Fibroblast of skin of right biceps (primary cell): ENCODE results near the gene MSX1.

Source experiments
- DNase-seq: peaks from one replicate; pipeline ENCODE4 v3.0.0-alpha.2; 2013

Gene MSX1

DNA sequence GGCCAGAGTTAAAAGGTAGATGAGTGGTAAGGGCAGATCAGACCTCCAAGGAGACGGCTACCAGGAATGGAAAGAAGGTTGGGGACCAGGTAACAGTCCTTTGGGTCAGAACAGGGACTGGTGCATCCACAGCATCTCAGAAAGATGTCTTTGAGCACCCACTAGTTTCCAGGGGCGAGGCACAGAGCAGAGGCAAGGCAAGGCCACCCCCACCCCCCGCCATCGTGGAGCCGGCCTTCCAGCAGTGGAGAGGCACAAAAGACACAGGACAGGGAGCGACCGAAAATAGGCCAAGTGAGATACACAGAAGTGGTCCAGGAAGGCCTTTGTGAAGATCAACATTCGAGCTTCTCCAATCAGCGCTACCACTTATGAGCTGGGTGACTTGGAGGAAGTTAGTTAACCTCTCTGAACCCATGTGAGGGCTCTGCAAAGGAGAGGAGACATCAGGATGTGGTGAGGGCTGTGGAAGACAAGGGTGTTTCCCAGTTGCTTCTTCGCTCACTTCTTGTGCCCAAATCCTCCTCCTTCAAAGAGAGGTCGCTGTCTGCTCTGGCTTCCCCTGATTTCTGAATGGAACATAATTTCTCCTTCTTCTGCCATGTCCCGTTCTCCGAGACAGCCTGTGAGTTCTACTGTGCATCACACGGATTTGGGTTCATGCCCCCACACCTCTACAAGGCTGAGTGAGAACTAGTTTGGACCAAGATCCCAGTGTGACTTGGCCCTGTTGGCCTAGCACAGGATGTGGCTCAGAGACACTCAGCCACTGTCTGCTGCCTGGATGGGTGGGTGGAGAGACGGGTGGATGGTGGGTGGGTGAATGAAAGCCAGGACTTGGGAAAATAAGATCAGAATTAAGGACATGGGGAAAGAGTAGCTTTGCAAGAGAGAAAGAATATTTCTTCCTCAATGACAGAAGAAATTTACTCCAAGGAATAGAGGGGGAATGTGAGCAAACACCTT, 16.7 kb upstream of the MSX1 start:
- no peak for DNase-seq

DNA sequence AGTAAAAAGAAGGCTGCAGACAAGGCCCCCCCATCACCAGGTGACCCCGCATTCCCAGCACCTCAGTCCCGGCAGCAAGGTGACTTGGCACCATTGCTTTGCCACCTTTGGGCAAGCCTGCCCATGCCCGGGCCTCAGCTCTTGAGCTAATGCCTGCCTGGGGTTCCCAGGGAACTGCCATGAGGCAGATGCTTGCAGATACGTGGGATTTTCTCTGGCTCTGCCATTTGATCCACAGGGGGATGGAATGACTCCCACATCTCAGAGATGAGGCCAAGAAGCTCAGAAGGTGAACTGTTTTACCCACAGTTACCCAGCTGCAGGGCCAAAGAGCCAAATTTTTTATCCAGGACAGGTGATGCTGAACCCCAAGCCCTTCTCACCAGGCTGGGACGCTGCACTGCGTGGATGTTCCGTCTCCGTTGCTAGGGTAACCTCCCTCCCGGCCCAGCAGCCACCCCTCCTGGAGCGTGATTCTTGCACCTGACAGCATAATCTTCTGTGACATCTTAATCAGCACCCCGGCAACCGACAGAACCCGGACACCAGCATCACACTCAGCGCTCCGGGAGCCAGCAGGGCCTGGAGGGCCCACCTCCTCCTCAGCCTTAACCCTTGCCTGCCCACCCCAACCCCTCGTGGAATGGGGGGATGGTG, 15.7 kb upstream of the MSX1 start:
- DNase-seq = no peak

DNA sequence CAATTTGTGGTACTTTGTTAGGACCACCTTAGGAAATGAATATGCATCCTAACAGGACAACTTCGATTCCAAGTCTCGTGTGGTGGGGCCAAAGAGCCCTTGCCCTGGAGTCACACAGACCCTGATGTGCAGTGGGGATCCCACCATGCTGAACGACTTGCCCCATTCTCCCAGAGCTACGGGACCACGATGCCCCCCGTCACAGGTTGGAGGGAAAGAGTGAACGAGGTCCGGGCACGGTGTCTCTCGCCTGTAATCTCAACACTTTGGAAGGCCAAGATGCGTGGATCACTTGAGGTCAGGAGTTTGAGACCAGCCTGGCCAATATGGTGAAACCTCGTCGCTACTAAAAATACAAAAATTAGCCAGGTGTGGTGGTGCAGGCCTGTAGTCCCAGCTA, 14.4 kb upstream of the MSX1 start:
- DNase-seq = no peak

DNA sequence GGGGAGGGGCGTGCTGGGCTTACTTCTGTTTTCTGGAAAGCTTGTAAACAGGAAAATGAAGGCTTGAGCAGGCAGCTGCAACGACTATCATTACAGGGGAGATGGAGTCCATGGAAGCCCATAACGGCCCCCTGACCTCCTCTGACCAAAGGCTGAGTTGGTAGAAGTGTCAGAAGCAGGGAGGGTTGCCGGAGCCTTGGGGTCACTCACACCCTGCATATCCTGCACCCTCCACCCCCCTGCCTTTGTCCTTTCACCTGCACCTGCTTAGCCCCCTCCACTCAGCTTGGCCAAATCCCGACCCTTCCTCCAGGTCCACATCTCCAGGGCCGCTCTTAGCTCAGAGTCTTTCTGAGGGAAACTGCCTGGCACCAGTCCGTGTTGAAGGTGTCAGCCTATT, 12.5 kb upstream of the MSX1 start:
- DNase-seq = no peak

DNA sequence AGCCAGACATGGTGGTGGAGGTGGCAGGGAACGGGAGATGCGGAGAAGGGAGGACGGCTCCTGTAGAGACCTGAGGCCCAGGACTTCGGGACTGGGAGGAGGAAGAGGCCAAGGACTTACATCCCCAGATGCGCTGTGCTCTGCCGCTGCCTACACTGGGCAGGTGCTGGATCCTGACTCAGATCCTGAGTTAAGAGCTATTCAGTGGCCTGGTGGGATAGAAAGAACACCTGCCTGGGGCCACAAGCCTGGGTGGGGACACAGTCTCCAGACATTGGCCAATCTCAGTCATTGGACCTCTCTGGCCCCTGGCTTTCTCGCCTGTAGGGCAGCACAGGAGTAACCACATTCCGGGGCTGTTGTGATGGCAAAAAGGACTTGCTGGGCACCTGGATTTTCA, 10.9 kb upstream of the MSX1 start:
- DNase-seq = no peak

DNA sequence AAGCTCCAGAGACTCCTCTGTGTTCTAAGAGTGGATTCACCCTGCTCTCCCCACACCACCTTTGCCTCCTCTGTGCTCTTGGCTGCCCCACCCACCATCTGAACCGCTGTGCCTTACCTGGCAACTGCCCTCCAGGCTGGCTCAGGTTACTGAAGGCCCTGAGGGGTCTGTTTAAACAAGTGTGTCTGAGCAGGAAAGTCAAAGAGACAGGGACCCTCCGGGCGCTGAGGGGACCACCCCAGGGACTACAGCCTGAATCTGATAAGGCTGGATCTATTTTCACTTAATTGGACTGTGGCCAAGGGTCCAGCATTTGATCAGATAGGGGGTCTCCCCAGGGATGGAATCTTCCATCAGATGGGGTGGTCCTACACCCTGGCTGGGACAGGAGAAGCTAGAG, 10.4 kb upstream of the MSX1 start:
- no peak for DNase-seq

DNA sequence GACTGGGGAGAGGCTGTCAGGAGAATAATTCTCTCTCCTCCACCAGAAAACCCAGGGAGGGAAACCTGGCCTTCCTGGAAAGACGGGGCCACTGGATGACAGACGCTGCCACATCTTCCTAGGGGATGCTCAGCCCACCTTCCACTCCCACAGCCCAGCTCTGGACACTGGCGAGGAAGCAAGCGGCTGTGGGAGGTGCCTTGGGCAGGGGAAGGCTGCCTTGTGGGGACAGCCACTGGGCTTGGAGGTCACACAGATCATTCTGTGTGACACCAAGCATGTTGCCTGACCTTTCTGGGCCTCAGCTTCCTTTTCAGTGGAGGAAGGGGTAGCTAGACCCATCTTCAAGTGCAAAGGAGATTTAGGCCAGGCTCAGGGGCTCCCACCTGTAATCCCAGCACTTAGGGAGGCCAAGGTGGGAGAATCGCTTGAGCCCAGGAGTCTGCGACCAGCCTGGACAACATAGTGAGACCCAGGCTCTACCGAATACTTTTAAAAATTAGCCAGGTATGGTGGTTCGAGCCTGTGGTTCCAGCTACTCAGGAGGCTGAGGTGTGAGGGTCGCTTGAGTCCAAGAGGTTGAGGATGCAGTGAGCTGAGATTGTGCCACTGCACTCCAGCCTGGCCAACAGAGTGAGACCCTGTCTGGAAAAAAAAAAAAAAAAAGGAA, 9.8 kb upstream of the MSX1 start:
- DNase-seq = no peak

DNA sequence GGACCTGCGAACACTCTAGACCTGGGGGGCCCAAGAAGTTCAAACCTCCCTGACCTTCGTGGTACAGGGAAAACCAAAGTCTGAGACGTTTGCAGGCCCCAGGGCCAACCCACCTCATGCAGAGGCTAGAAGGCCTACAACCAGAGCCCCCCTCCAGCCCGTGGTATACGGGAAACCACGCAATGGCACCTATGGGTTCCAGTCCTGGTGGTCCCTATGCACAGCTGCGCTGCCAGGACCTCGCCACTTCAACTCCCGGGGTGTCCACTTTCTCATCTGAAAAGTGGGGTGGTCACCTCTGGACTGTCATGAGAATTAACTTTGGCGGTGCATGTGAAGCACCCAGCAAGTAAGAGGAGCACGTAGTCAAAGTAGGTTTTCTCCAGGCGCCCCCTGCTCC, 8.4 kb upstream of the MSX1 start:
- no peak for DNase-seq

DNA sequence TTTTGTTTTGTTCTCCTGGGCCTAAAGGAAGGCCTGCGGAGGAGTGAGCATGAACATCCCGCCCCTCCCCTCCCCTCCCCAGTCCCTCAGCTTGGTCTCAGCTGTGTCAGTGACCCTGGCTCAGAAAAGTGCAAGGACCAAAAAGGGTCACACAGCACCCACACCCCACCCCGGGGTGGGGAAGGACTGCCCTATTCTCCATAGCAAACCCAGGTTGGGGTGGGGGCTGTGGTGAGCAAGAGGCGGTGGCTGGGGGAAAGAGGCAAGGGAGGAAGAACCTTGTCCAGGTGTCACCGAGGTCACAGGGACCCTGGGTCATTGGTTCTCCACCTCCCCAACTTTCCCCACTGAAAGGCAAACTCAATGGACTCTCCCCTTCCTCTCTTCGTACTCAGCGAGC, 7.6 kb upstream of the MSX1 start:
- DNase-seq = no peak

DNA sequence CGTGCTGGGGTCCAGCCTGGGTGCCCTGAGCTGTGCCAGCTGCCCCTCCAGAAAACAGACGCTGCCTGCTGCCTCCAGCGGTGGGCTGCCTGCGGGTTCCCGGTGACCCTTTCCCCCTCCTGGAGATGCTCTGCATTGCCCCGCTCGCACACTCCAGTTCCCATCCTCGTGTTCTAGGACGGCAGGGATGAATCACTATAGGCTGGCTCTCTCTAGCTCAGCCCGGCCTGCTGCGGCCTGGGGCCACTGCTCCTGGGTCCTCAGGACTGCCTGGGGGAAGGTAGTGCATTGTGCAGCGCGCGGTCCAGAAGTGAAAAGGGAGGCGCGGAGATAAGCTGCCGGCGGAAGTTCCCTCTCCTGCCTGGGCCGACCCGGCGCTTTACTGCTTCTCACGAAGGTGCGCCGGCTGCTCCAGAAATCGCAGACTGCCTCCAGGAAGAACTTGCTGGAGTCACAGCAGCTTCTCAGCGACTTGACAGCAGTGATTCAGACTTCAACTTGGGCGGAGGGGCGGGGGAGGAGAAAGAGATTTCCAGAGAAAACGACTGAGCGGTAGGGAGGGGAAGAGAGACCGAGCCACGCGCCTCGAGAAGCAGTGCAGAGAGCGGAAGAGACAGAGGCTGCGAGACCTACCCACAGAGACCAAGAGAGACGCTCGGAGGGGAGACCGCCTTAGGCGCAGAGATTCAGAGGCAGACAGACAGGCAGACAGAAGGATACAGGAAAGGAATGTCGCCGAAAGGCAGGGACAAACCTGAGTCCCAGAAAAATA, 6.7 kb upstream of the MSX1 start:
- peak; percentile 87 for DNase-seq

DNA sequence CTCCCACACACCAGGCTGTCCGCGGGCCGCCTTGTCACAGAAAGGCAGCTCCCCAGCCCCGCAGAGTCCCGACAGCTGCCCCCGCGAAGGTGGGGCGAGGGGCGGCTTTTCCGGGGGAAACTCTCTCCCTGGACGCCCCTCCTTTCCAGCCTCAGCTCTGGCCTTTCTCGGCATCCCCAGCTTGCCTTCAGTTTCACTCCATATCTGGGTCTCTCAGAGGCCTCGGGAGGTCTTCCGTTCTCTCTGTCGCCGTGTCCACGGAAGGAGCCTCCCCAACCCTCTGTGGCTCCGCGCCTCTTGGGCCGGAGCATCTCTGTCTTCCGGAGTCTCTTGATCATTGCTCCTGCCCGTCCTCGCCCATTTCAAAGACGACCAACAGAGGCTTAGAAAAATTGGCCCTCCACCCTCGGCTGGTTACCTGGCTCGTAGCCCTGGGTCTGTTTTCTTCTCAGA, 6.1 kb upstream of the MSX1 start:
- no peak for DNase-seq

DNA sequence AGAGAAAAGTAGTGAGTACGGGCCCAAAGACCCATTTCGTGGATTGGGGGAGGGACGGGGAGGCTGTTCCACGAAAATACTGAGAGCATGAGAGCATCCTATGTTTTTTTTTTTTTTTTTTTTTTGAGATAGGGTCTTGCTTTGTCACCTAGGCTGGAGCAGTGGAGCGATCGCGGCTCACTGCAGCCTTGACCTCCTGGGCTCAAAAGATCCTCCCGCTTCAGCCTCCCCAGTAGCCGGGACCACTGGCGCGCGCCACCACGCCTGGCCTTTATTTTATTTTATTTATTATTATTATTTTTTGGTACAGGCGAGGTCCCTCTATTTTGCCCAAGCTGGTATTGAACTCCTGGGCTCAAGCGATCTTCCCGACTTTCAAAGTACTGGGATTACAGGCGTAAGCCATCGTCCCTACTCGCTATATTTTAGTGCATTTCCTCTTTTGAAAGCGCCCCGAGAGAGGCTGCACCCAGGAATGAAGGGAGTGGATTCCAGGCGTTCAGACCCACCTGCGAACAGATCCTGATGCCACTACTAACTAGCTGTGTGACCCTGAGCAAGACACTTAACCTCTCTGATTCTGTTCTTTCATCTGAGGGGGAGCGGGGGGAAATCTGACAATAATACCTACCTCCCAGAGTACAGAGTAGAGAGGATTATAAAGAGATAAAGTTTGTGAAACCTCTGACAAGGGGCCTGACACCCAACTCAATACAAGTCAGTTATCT, 5.4 kb upstream of the MSX1 start:
- no peak for DNase-seq

DNA sequence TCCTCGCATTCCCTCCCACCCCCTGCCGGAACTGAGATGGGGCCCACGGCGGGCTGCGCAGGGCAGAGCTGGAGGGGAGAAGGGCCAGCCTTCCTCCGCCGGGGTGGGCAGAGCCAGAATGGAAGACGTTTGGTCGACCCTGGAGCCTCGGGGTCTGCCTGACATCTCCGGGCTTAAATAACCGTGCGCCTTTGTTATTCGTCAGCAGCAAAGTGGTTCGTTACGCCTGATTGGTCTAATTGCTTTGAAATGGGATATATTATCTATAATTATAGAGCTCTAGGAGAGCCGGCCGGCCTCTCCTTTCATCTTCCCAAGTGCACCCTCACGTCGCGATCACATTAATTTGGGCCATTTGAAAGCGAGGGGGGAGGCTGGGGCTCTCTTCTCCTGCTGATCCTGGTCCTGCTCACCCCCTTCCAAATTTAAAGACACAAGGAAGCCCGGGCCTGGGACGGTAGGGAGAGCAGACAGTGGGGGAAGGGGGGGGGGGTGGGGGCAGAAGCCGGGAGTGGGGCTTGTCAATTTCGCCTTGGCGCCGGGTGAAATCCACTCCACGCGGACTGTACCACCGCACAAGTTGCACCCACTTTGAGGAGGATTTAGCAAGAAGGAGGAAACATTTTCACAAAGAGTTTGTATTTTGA, 4.7 kb upstream of the MSX1 start:
- DNase-seq = no peak

DNA sequence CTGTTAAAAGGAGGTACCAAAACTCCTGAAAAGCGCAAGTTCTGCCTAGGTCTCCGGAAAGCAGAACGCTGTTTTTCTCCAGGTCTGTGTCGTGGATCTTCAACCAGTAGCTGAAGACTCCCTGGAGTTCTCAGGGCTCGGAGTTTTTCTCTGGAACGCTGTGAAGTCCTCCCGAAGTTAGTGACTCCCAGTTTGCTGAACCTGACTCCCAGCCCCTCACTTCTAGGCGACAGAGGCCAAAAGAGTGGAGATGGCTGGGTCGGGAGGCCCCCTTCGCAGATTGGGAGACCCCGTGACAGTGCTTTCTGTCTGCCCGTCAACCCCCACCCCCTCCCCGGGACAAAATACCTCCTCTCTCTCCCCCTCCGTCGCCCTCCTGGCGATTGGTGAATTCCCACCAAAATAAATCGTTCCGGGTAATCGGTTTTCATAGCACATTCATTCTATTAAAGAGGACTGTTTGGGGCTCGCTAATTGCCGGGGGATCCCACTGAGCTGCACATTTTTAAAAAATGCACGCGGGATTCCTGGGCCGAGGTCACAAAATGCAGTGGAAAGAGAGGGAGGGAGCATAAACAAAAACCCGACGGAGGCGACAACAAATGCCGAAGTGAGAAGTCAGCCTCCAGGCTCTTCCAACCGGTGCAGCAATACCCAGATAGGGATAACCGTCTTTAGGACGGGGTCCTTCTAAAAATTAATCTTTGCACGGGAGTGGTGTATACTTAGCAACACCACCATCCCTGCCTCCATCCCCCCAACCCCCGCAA, 4.0 kb upstream of the MSX1 start:
- no peak for DNase-seq

DNA sequence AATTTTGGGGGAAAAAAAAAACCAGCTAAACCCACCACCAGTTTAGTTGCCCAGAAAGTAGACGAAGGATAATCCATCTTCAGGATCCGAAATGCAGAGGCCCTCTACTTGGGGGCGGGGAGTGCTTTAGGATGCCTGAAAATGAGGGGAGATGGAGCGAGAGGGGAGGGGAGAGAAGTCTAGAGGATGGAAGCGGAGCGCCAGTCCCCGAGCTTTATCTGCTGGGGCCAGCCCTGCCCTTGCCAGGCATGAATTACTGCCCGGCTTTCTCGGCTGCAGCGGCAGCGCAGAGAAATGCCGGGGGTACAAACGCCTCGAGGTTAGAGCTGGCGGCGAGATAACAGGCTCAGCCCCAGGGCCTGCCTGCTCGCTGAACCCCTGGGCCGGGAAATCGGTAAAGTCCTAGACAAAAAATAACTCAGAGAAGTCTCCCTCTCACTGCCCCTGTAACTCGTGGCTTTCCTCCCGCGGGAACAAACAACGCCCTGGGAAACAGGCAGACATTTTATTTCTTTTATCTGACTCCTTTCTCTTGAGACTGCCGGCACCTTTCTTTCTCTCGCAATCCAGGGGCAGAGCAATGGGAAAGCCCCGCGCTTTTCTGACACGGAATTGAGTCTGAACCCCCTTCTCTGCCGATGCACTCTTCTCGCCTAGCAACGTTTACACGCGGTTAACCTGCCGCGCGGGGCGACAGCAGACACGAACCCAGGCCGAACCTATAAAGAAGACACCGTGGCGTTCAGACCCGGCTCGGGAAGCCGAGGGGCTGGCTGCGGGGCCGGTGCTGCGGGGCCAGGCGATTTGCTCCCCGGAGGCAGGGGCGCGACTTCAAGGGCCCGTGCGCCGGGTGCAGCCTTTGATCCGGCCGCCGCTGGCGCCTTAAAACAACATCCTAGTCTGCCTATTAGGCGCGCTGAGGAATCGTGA, 3.1 kb upstream of the MSX1 start:
- no peak for DNase-seq

DNA sequence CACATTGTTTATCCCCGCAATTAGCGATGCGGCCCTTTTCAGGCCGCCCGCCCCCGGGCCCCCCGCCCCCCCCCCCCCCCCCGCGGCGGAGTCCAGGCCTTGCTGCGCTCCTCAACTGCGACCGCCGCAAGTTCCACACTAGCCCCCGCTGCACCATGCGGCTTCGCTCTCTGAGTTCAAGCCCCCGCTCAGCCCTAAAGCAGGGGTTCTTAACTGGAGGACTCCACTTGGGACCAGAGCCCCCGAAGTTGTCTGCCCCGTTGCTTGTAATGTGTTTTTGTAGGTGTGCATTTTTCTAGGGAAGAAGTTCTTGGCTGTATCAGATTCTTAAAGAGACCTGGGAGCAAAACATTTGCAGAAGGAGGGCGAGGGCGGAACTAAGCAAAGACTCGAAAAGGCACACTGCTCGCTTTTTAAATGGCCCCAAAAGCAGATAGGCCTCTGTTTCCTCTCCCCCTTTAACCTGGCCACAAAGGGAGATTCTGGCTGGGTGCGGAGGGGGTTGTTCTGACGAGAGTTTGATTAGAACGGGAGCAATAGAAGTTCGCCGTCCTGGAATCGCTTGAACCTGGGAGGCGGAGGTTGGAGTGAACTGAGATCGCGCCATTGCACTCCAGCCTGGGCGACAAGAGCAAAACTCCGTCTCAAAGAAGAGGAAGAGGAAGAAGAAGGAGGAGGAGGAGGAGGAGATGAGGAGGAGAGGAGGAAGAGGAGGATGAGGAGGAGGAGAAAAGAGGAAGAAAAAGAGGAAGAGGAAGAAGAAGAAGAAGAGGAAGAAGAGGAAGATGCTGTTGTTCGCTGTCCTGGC, 2.3 kb upstream of the MSX1 start:
- no peak for DNase-seq

DNA sequence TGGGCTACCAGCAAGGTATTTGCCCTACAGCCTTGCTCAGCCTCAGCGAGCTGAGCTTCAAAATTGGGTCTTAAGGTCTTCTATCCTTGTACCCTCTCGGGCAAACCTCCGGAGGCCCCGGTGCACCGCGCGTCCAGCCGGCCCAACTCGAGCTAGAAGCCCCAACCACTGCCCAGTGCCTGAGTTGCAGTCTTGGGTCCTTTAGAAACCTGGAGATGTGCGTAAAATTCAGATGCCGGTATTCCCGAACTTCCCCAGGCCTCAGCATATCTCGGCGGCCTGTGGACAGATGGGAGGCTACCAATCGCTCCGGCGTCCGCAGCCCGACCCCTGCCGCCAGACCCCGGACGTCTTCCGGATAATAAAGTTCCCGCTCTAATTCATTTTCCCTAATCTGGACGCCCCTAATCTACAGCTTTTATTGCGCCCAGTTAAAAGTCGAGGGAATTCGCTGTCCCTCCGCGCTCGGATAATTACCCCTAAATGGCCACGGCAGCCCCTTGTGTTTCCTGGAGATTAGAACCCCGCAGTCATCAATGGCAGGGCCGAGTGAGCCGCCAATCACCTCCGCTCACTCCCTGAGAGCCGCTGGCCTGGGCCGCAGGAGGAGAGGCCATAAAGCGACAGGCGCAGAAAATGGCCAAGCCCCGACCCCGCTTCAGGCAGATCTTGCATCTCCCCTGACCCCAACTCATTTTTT, 1.5 kb upstream of the MSX1 start:
- DNase-seq = no peak
